Measurements from ENCODE around the gene GSTP1.
A peak's percentile ranks its signal among the peaks of the same experiment; 100 is the strongest.
"Not testable (repeated sequence)": the region's sequence is repeated elsewhere in the genome, so short reads cannot be mapped to it uniquely, and the experiment has no call there.

GSTP1 gene

GRCh38 chr11:67599149-67599548, 15.5 kb downstream of the GSTP1 start:
- no peak for TF ChIP-seq POLR2A (IDR thresholded peaks at IDR 0.05; ENCODE audit: low read depth, low read length)
- FAIRE-seq (no peak), DNase-seq (ENCODE audit: insufficient read length, low spot score) (no peak)

DNA sequence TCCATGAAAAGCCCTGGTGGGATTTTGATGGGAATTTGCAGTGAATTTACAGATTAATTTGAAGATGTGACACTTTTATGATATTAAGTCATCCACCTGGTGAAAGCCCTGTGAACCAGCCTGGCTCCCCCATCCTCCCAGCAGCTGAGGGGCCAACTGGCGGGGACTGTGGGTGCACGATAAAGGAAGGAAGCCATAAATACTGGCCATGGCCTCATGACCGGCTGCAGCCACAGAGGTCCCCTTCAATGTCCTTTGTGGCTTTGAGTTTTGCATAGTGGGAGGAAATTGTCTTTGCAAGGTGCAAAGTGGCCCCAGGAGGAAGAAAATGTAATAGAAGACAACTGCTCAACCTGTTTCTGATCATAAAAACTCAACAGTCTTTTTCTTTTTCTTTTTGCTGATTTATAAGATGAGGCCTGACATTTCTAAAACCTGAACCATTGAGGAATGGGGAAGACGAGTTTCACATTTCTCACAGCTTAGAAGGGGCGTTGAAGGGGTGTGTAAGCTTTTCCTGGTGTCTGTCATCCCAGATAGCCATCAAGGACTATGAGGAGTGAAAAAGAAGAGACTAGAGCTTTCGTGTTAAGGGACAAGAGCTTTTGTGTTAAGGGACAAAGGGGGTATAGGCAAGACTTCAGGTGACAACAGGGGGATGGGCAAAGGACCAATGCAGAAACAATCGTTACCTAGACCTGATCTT, 16.9 kb downstream of the GSTP1 start:
- FAIRE-seq (no peak), DNase-seq (ENCODE audit: insufficient read length, low spot score) (no peak)
- no peak for TF ChIP-seq POLR2A (IDR thresholded peaks at IDR 0.05; ENCODE audit: low read depth, low read length)

DNA sequence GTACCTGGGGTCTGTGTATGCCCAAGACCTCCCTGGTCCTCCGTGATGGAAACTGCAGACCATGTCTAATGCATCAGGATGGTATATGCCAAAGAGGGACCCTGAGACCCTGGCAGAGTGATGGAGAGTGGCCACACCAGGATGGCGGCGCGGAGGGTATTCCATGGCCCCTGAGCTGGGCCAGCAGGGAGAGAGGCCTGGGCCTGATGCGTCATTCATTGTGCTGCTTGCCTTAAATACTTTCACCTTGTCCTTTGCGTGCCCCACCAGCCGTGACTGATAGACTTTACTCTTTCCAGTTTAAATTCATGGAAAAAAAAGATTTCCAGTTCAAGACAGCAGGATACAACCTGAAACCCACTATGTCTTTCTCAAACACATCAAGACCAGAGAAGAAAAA, 17.5 kb downstream of the GSTP1 start:
- no peak for FAIRE-seq
- TF ChIP-seq POLR2A (IDR thresholded peaks at IDR 0.05; ENCODE audit: low read depth, low read length): no peak
- no peak for DNase-seq (ENCODE audit: insufficient read length, low spot score)

- FAIRE-seq; DNase-seq (ENCODE audit: insufficient read length, low spot score): not testable (repeated sequence)
Observed at GRCh38 chr11:67604119-67604518, 20.5 kb downstream of the GSTP1 start.

DNA sequence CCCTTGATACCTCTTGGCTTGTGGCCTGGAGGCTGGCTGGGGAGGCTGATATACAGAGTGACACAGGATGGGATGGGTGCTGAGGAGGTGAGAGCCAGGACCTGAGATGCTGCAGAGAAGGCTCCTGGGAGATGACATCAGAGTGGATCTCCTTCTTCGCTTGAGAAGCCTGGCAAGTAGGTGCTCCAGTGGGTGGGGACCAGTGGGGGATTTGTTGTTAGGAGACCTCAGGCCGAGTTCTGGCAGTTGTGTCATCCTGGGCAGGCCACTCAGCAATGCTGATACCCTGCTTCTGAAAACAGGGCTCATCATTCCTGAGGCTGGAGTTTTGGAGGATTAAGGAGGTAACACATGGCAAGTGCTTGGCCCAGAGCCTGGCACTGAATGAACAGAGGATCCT, 21.2 kb downstream of the GSTP1 start:
- DNase-seq (ENCODE audit: insufficient read length, low spot score) (no peak), FAIRE-seq (no peak)
- no peak for TF ChIP-seq POLR2A (IDR thresholded peaks at IDR 0.05; ENCODE audit: low read depth, low read length)

DNA sequence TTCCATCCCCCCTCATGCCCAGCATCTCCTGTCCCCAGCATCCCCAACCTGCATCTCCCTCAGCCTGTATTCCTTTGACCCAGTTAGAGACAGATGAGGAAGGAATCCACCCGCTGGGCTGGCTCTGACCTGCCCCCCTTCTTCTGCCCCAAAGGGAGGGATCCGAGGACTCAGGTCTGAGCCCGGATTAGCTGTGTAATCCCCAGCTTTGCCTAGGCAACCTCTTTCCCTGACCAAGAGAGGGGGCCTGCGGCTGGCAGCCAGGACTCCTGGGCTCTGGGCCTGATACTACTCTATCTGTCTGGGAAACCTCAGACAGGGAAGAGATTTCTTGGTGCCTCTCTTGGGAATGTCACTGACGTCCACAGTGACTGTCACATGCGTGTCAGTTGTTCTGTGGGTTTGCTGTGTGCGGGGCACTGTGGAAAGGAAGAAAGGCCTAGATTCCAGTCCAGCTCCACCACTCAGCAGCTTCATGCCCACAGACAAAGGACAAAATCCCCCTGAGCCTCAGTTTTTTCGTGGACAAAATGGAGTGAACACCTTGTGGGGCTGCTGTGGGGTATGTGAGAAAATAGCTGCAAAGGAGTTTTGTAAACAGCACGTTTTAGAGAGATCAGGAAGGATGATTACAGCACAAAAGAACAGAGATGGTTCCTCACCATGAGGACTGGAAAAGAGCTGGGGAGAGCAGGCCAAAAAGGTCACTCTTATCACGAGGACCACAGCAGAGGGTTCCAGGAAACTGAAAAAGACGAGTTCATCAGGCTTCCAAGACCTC, 21.8 kb downstream of the GSTP1 start:
- no peak for DNase-seq (ENCODE audit: insufficient read length, low spot score)
- TF ChIP-seq POLR2A (IDR thresholded peaks at IDR 0.05; ENCODE audit: low read depth, low read length): no peak
- FAIRE-seq: no peak

DNA sequence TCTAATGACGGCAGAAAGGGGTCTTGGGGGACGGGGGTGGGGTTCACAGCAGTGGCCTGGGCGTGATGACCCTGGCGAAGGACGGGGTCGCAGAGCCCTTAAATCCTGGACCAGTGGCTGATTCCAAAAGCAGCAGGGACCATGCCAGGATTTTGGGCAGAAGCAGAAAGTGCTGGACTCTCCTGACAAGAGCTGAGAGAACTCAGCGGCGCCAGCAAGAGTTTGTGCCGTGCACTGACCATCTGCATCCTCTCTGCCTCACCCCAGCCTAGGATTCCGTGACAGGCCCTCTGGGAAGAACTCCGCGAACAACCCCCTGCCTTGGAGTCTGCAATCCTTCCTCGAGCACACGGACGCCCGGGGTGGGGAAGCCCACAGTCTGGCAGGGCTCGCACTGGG, 22.5 kb downstream of the GSTP1 start:
- DNase-seq (ENCODE audit: insufficient read length, low spot score): no peak
- TF ChIP-seq POLR2A (IDR thresholded peaks at IDR 0.05; ENCODE audit: low read depth, low read length): no peak
- no peak for FAIRE-seq

GRCh38 chr11:67606492-67607295, 23.1 kb downstream of the GSTP1 start, which contains the start of gene NDUFV1:
Gene NDUFV1 (plus strand): TSS chr11:67606936. CDS start chr11:67607005, 69 bp downstream.
- TF ChIP-seq POLR2A (IDR thresholded peaks at IDR 0.05; ENCODE audit: low read depth, low read length): peak; percentile 77
- DNase-seq (ENCODE audit: insufficient read length, low spot score) (peak; percentile 95), FAIRE-seq (peak; percentile 27)

DNA sequence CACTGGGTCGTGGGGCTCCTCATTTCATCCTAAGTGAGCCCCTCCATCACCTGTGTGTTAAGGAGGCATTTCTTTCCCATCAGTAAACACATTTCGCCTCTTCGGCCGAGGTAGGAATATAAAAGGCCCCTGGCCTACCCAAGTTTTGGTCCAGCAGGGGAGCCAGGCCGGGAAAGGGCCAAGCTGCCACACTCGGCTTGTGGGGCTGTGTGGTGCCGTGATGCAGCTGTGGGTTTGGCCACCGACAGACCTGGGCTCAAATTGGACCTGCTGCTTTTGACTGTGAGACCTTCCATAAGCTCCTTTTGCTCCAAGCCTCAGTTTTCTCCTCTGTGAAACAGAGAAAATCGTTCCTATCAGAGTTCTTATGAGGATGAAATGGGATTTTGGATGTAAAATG, 23.9 kb downstream of the GSTP1 start:
- no peak for TF ChIP-seq POLR2A (IDR thresholded peaks at IDR 0.05; ENCODE audit: low read depth, low read length)
- no peak for FAIRE-seq
- no peak for DNase-seq (ENCODE audit: insufficient read length, low spot score)

GRCh38 chr11:67608486-67608885, 24.9 kb downstream of the GSTP1 start:
- no peak for TF ChIP-seq POLR2A (IDR thresholded peaks at IDR 0.05; ENCODE audit: low read depth, low read length)
- DNase-seq (ENCODE audit: insufficient read length, low spot score) (no peak), FAIRE-seq (no peak)

DNA sequence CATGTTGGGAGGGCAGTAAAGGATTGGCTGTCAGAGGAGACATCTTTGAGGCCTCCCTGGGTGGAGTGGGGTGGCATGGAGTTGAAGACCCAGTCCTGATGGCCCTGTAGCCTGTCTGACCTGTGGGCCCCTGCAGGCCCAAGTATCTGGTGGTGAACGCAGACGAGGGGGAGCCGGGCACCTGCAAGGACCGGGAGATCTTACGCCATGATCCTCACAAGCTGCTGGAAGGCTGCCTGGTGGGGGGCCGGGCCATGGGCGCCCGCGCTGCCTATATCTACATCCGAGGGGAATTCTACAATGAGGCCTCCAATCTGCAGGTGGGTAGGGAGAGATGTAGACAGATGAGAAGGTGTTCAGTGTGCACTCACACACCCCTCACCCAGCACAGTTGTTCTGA, 25.7 kb downstream of the GSTP1 start:
- no peak for FAIRE-seq
- DNase-seq (ENCODE audit: insufficient read length, low spot score): no peak
- no peak for TF ChIP-seq POLR2A (IDR thresholded peaks at IDR 0.05; ENCODE audit: low read depth, low read length)

GRCh38 chr11:67610302-67610868, 26.8 kb downstream of the GSTP1 start:
- no peak for TF ChIP-seq POLR2A (IDR thresholded peaks at IDR 0.05; ENCODE audit: low read depth, low read length)
- no peak for DNase-seq (ENCODE audit: insufficient read length, low spot score)
- FAIRE-seq: no peak

DNA sequence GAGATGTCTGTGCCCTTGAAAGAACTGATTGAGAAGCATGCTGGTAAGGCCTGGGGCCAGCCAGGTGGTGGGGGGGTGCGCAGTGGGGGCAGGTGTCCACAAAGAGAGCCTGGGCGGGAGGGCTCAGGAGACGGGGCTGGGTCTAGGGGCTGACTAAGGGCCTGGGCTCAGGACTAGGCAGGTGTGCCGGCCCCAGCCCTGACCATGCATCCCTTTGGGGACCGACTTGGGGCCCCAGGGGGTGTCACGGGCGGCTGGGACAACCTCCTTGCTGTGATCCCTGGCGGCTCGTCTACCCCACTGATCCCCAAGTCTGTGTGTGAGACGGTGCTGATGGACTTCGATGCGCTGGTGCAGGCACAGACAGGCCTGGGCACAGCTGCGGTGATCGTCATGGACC, 27.6 kb downstream of the GSTP1 start:
- no peak for FAIRE-seq
- no peak for DNase-seq (ENCODE audit: insufficient read length, low spot score)

More for the DNA sequence above, 27.6 kb downstream of the GSTP1 start:
- no peak for TF ChIP-seq POLR2A (IDR thresholded peaks at IDR 0.05; ENCODE audit: low read depth, low read length)

All from H54 (cell line).